ENCODE results near the gene TNFRSF21. TPM values are rescaled to one million over a fixed set of nuclear protein-coding genes. Genes with fewer than 3 reads are reported as not detected.

The TNFRSF21 gene
- polyA plus RNA-seq, 1 donor from 2014 or later: 13.0 TPM

DNA sequence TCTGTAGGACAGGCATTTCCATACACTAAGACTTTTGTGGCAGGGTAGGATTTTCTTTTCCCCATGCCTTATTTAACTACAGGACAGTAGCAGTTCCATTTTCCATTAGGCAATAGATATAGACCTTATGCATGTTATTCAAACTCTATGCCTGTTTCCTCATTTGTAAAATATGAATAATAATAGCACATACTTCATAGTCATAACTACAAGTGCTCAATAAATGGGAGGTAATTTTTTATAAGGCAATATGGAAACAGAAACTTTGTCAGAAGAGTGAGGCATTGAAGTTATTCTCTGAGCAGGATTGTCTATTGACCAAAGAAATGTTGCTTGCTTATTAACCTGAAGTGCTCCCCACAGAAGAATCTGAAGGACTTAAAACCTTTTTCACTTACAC lies 41.9 kb upstream of the TNFRSF21 start:
- Histone ChIP-seq H3K27ac (ENCODE audit: low read length) (no peak overlapping the region), H2AFZ (ENCODE audit: low read depth, low read length) (no peak overlapping the region), H3K4me3 (ENCODE audit: low read length) (no peak overlapping the region), H3K79me2 (replicated peaks; ENCODE audit: insufficient read depth, low read length) (no peaks in the 10 kb centered on the region), H3K9me2 (ENCODE audit: insufficient read depth, low read length) (no peaks in the 10 kb centered on the region), H3K36me3 (ENCODE audit: insufficient read depth, low read length) (no peaks in the 10 kb centered on the region), H3K4me2 (ENCODE audit: low read length) (no peak overlapping the region), H3K9me3 (ENCODE audit: low read length) (no peaks in the 10 kb centered on the region), H3F3A (ENCODE audit: insufficient read depth, low read length, poor library complexity, severe bottlenecking) (no peaks in the 10 kb centered on the region), H4K20me1 (ENCODE audit: insufficient read depth) (no peaks in the 10 kb centered on the region), H3K9ac (ENCODE audit: low read length) (no peak overlapping the region), H3K27me3 (ENCODE audit: insufficient read depth, low read depth, low read length) (no peaks in the 10 kb centered on the region)
- TF ChIP-seq, protein P1, sequence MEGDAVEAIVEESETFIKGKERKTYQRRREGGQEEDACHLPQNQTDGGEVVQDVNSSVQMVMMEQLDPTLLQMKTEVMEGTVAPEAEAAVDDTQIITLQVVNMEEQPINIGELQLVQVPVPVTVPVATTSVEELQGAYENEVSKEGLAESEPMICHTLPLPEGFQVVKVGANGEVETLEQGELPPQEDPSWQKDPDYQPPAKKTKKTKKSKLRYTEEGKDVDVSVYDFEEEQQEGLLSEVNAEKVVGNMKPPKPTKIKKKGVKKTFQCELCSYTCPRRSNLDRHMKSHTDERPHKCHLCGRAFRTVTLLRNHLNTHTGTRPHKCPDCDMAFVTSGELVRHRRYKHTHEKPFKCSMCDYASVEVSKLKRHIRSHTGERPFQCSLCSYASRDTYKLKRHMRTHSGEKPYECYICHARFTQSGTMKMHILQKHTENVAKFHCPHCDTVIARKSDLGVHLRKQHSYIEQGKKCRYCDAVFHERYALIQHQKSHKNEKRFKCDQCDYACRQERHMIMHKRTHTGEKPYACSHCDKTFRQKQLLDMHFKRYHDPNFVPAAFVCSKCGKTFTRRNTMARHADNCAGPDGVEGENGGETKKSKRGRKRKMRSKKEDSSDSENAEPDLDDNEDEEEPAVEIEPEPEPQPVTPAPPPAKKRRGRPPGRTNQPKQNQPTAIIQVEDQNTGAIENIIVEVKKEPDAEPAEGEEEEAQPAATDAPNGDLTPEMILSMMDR (IDR thresholded peaks at IDR 0.05; ENCODE audit: poor library complexity, severe bottlenecking): no peak
- TF ChIP-seq TAF1 (IDR thresholded peaks at IDR 0.05; ENCODE audit: low read depth): no peak
- TF ChIP-seq SMC3 (conservative IDR thresholded peaks at IDR 0.05; ENCODE audit: poor library complexity): no peak
- TF ChIP-seq RAD21 (conservative IDR thresholded peaks at IDR 0.05): no peak
- TF ChIP-seq REST (IDR thresholded peaks at IDR 0.05; ENCODE audit: borderline replicate concordance): no peak
- TF ChIP-seq EZH2 (IDR thresholded peaks at IDR 0.05; ENCODE audit: borderline replicate concordance, insufficient read depth, low read length, poor library complexity, severe bottlenecking): no peak
- TF ChIP-seq EP300 (conservative IDR thresholded peaks at IDR 0.05; ENCODE audit: poor library complexity, severe bottlenecking): no peak
- TF ChIP-seq POLR2AphosphoS5 (IDR thresholded peaks at IDR 0.05): no peak
- no peak for TF ChIP-seq MXI1 (conservative IDR thresholded peaks at IDR 0.05; ENCODE audit: poor library complexity, severe bottlenecking)

- Histone ChIP-seq H3K9me3 (ENCODE audit: low read length) (no peaks in the 10 kb centered on the region), H3K79me2 (replicated peaks; ENCODE audit: insufficient read depth, low read length) (no peaks in the 10 kb centered on the region), H4K20me1 (ENCODE audit: insufficient read depth) (no peaks in the 10 kb centered on the region), H3K9ac (ENCODE audit: low read length) (no peak overlapping the region), H3K27ac (ENCODE audit: low read length) (no peak overlapping the region), H3K4me2 (ENCODE audit: low read length) (no peak overlapping the region), H3K9me2 (ENCODE audit: insufficient read depth, low read length) (no peaks in the 10 kb centered on the region), H3K4me3 (ENCODE audit: low read length) (no peak overlapping the region), H3K27me3 (ENCODE audit: insufficient read depth, low read depth, low read length) (no peaks in the 10 kb centered on the region), H2AFZ (ENCODE audit: low read depth, low read length) (no peak overlapping the region), H3F3A (ENCODE audit: insufficient read depth, low read length, poor library complexity, severe bottlenecking) (no peaks in the 10 kb centered on the region), H3K36me3 (ENCODE audit: insufficient read depth, low read length) (no peaks in the 10 kb centered on the region)
- TF ChIP-seq POLR2AphosphoS5 (IDR thresholded peaks at IDR 0.05) (no peak), EP300 (conservative IDR thresholded peaks at IDR 0.05; ENCODE audit: poor library complexity, severe bottlenecking) (no peak), EZH2 (IDR thresholded peaks at IDR 0.05; ENCODE audit: borderline replicate concordance, insufficient read depth, low read length, poor library complexity, severe bottlenecking) (no peak), RAD21 (conservative IDR thresholded peaks at IDR 0.05) (no peak), TAF1 (IDR thresholded peaks at IDR 0.05; ENCODE audit: low read depth) (no peak), MXI1 (conservative IDR thresholded peaks at IDR 0.05; ENCODE audit: poor library complexity, severe bottlenecking) (no peak), REST (IDR thresholded peaks at IDR 0.05; ENCODE audit: borderline replicate concordance) (no peak), SMC3 (conservative IDR thresholded peaks at IDR 0.05; ENCODE audit: poor library complexity) (no peak)
- TF ChIP-seq, protein P1 (IDR thresholded peaks at IDR 0.05; ENCODE audit: poor library complexity, severe bottlenecking): no peak
Observed at GRCh38 chr6:47349931-47350330, 40.2 kb upstream of the TNFRSF21 start.

Data from neural cell (in vitro differentiated cells).